DND-41 (cell line): ENCODE measurements around the gene HEPN1.

ENCODE experiments used
- ATAC-seq: fragments of 200-7000 bp; cut with Tn5 transposase; 3 replicates; pipeline ENCODE4 v1.9.1; 2021; ENCODE audit warnings: low read depth; ENCODE audit not compliant: insufficient read depth
- DNase-seq: peaks from one replicate; pipeline ENCODE4 v3.0.0-alpha.2; 2020
- H2AFZ ChIP-seq: 2 replicates; pipeline ENCODE4 v1.6.0; 2012; ENCODE audit warnings: low read depth, low read length
- H3K27ac ChIP-seq: 2 replicates; pipeline ENCODE4 v1.5.1; 2012; ENCODE audit warnings: low read length, inconsistent platforms
- H3K27me3 ChIP-seq: fragments of 200-600 bp; sonication (generic); 2 replicates; pipeline ENCODE4 v1.6.0; 2012; ENCODE audit warnings: low read length, mild to moderate bottlenecking, inconsistent platforms; ENCODE audit not compliant: insufficient read depth, poor library complexity
- H3K36me3 ChIP-seq: 2 replicates; pipeline ENCODE4 v1.5.1; 2012; ENCODE audit warnings: low read length, inconsistent platforms; ENCODE audit not compliant: insufficient read depth
- H3K4me1 ChIP-seq: 2 replicates; pipeline ENCODE4 v1.5.1; 2012; ENCODE audit warnings: mild to moderate bottlenecking, low read length; ENCODE audit not compliant: insufficient read depth
- H3K4me2 ChIP-seq: 2 replicates; pipeline ENCODE4 v1.6.0; 2012; ENCODE audit warnings: mild to moderate bottlenecking, moderate library complexity, low read length, inconsistent platforms; ENCODE audit not compliant: insufficient read depth
- H3K4me3 ChIP-seq, 2 experiments: fragments of 200-600 bp in 1 of 2; shearing (Covaris generic) in 1 of 2; 2 replicates each; pipeline ENCODE4 v1.5.1; 2012 to 2016; ENCODE audit warnings: inconsistent platforms in 2 of 2, low read length in 2 of 2, mild to moderate bottlenecking in 2 of 2, low read depth in 1 of 2, moderate library complexity in 1 of 2
- H3K79me2 ChIP-seq: 2 replicates; pipeline ENCODE4 v1.6.0; 2012; ENCODE audit warnings: low read length, inconsistent platforms; ENCODE audit not compliant: insufficient read depth
- H3K9ac ChIP-seq: 2 replicates; pipeline ENCODE4 v1.6.0; 2012; ENCODE audit warnings: low read depth, mild to moderate bottlenecking, inconsistent platforms, low read length, moderate library complexity
- H3K9me3 ChIP-seq: 2 replicates; pipeline ENCODE4 v1.5.1; 2012; ENCODE audit warnings: low read length, moderate library complexity, mild to moderate bottlenecking, inconsistent platforms; ENCODE audit not compliant: insufficient read depth, severe bottlenecking
- H4K20me1 ChIP-seq: 2 replicates; pipeline ENCODE4 v1.6.0; 2012; ENCODE audit warnings: low read length; ENCODE audit not compliant: insufficient read depth
- CTCF ChIP-seq: IDR thresholded peaks from 2 replicates; pipeline ENCODE4 v1.5.1; 2012; ENCODE audit warnings: borderline replicate concordance, low read length, moderate library complexity, mild to moderate bottlenecking; ENCODE audit not compliant: poor library complexity, severe bottlenecking; ENCODE audit errors: extremely low read depth
- EZH2 ChIP-seq: IDR thresholded peaks from 3 replicates; pipeline ENCODE4 v1.6.1; 2012; ENCODE audit warnings: borderline replicate concordance, low read depth, mild to moderate bottlenecking, moderate library complexity, low read length, inconsistent platforms; ENCODE audit not compliant: severe bottlenecking

The HEPN1 gene

GRCh38 chr11:124880958-124881357, 38.1 kb upstream of the HEPN1 start:
- DNase-seq (no peak), ATAC-seq (no peak)
- Histone ChIP-seq H3K27ac (no peak overlapping the region), H3K79me2 (no peaks in the 10 kb centered on the region), H3K9ac (no peak overlapping the region), H3K36me3 (no peaks in the 10 kb centered on the region), H2AFZ (no peak overlapping the region), H4K20me1 (no peaks in the 10 kb centered on the region; the same call in 1 of the 2 replicates), H3K27me3 (peaks cover 3% of the 10 kb centered on the region), H3K4me1 (no peaks in the 10 kb centered on the region), H3K9me3 (no peaks in the 10 kb centered on the region), H3K4me2 (no peak overlapping the region), H3K4me3 (no peak overlapping the region)
- TF ChIP-seq EZH2 (no peak), CTCF (no peak)

- Histone ChIP-seq H3K9me3 (no peaks in the 10 kb centered on the region), H3K4me3 (no peak overlapping the region), H2AFZ (no peak overlapping the region), H3K4me1 (no peaks in the 10 kb centered on the region), H3K27ac (no peak overlapping the region), H3K9ac (no peak overlapping the region), H3K4me2 (no peak overlapping the region), H4K20me1 (no peaks in the 10 kb centered on the region; the same call in 1 of the 2 replicates), H3K36me3 (no peaks in the 10 kb centered on the region), H3K27me3 (peaks cover 3% of the 10 kb centered on the region), H3K79me2 (no peaks in the 10 kb centered on the region)
- DNase-seq = no peak
- no peak for ATAC-seq
- no peak for TF ChIP-seq CTCF
- no peak for TF ChIP-seq EZH2
Observed at GRCh38 chr11:124882339-124883071, 36.5 kb upstream of the HEPN1 start.

- ATAC-seq = no peak
- Histone ChIP-seq H3K27me3 (peaks cover 3% of the 10 kb centered on the region), H3K4me3 (no peak overlapping the region), H2AFZ (no peak overlapping the region), H3K9ac (no peak overlapping the region), H3K4me2 (no peak overlapping the region), H3K79me2 (no peaks in the 10 kb centered on the region), H3K9me3 (no peaks in the 10 kb centered on the region), H4K20me1 (no peaks in the 10 kb centered on the region; the same call in 1 of the 2 replicates), H3K27ac (no peak overlapping the region), H3K36me3 (no peaks in the 10 kb centered on the region), H3K4me1 (no peaks in the 10 kb centered on the region)
- TF ChIP-seq CTCF (no peak), EZH2 (no peak)
- DNase-seq = no peak
Observed at GRCh38 chr11:124884340-124884739, 34.7 kb upstream of the HEPN1 start.
